WERI-Rb-1 (cell line): Measurements from ENCODE around the gene JPH3.
A peak's percentile ranks its signal among the peaks of the same experiment; 100 is the strongest.

Source experiments
- DNase-seq: peaks from one replicate; pipeline ENCODE4 v3.0.0-alpha.2; 2020
- H3K27ac ChIP-seq: fragments of 250-450 bp; sonication (Bioruptor Pico); 2 replicates; pipeline ENCODE4 v1.5.1; 2020; ENCODE audit warnings: mild to moderate bottlenecking, moderate library complexity
- H3K27me3 ChIP-seq: fragments of 250-450 bp; sonication (Bioruptor Pico); 2 replicates; pipeline ENCODE4 v1.5.1; 2021; ENCODE audit warnings: mild to moderate bottlenecking, low read depth, moderate library complexity; ENCODE audit not compliant: insufficient read depth, severe bottlenecking
- H3K36me3 ChIP-seq: fragments of 250-450 bp; sonication (Bioruptor Pico); 2 replicates; pipeline ENCODE4 v1.5.1; 2020; ENCODE audit warnings: mild to moderate bottlenecking, moderate library complexity
- H3K4me3 ChIP-seq: 2 replicates; pipeline ENCODE4 v1.5.1; 2011; ENCODE audit warnings: low read depth, mild to moderate bottlenecking, control low read depth, low read length
- H3K9me3 ChIP-seq: fragments of 250-450 bp; sonication (Bioruptor Pico); 2 replicates; pipeline ENCODE4 v1.5.1; 2021; ENCODE audit warnings: mild to moderate bottlenecking, moderate library complexity; ENCODE audit not compliant: severe bottlenecking
- CTCF ChIP-seq: IDR thresholded peaks from 2 replicates; pipeline ENCODE4 v1.5.1; 2011; ENCODE audit warnings: low read depth, mild to moderate bottlenecking, control low read depth, inconsistent platforms, low read length

The JPH3 gene

DNA sequence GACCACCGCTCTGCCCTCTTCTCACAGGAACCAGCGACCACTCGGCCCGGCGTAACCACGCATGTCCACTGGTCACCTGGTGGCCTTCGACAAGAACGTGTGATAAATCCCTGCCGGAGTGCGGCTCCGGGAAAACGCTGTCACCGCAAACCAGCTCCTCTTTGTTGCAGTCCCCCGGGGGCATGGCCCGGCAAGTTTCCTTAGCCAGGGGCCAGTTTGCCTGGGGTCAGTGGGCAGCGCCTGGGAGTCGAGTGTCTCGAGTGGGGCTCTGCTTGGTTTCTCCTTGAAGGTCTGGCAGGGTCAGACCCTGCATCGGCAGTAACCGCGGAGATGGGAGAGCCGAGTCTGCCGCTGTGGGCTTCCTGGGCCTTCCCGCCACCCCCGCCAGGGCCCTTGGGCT is 52.5 kb downstream of the JPH3 start:
- Histone ChIP-seq H3K27ac (no peak overlapping the region), H3K9me3 (no peaks in the 10 kb centered on the region), H3K36me3 (no peaks in the 10 kb centered on the region), H3K27me3 (no peaks in the 10 kb centered on the region), H3K4me3 (no peak overlapping the region)
- TF ChIP-seq CTCF, result no peak
- no peak for DNase-seq

GRCh38 chr16:87656328-87656727 is 54.0 kb downstream of the JPH3 start:
- TF ChIP-seq CTCF, result no peak
- DNase-seq, result no peak
- Histone ChIP-seq H3K36me3 (no peaks in the 10 kb centered on the region), H3K27ac (no peak overlapping the region), H3K27me3 (no peaks in the 10 kb centered on the region), H3K4me3 (no peak overlapping the region), H3K9me3 (no peaks in the 10 kb centered on the region)

- peak; percentile 48 for DNase-seq
- Histone ChIP-seq H3K4me3 (no peak overlapping the region), H3K36me3 (no peaks in the 10 kb centered on the region), H3K27me3 (no peaks in the 10 kb centered on the region), H3K9me3 (no peaks in the 10 kb centered on the region), H3K27ac (peak overlapping the region; percentile 96)
- no peak for TF ChIP-seq CTCF
These were observed 55.4 kb downstream of the JPH3 start for GRCh38 chr16:87657621-87658192.

- H3K9me3 ChIP-seq, result no peaks in the 10 kb centered on the region
- TF ChIP-seq CTCF, result 0 out of 2 replicates have a peak, but pooled peaks have one; percentile 10
- H3K27ac ChIP-seq, result peak overlapping the region; percentile 96
- no peak overlapping the region for H3K4me3 ChIP-seq
- H3K36me3 ChIP-seq, result no peaks in the 10 kb centered on the region
- H3K27me3 ChIP-seq, result no peaks in the 10 kb centered on the region
- DNase-seq, result peak; percentile 69
These were observed 56.4 kb downstream of the JPH3 start for GRCh38 chr16:87658564-87659225.

GRCh38 chr16:87661561-87661960 is 59.3 kb downstream of the JPH3 start:
- peak overlapping the region; percentile 96 for H3K27ac ChIP-seq
- TF ChIP-seq CTCF, result no peak
- no peak overlapping the region for H3K4me3 ChIP-seq
- DNase-seq, result no peak
- H3K27me3 ChIP-seq, result no peaks in the 10 kb centered on the region
- H3K9me3 ChIP-seq, result no peaks in the 10 kb centered on the region
- no peaks in the 10 kb centered on the region for H3K36me3 ChIP-seq
